Measurements from ENCODE around the gene SHD. TPM values are rescaled to one million over a fixed set of nuclear protein-coding genes. Genes with fewer than 3 reads are reported as not detected.

The SHD gene
- total and polyA plus RNA-seq, 2 donors (not counting 3 experiments of a cell fraction or from before 2014, with no cell fraction given) = not detected

GRCh38 chr19:4291184-4291732 is 12.2 kb downstream of the SHD start:
- Histone ChIP-seq H3K27me3 (ENCODE audit: control insufficient read depth in 2 of 2, insufficient read depth in 2 of 2, low read length in 2 of 2) (no peaks in the 10 kb centered on the region), H4K20me1 (replicated peaks; ENCODE audit: control insufficient read depth, extremely low read depth, insufficient read depth, low read length) (no peaks in the 10 kb centered on the region), H3K4me2 (ENCODE audit: insufficient read depth, low read length) (no peak overlapping the region), H3K36me3 (ENCODE audit: control insufficient read depth in 2 of 2, extremely low read depth in 1 of 2, insufficient read depth in 2 of 2, low read length in 2 of 2) (no peaks in the 10 kb centered on the region), H3K9me3 (replicated peaks; ENCODE audit: control insufficient read depth, insufficient read depth, low read length) (no peaks in the 10 kb centered on the region), H3K4me1 (ENCODE audit: control insufficient read depth, extremely low read depth, insufficient read depth, low read length) (no peaks in the 10 kb centered on the region), H3K27ac (ENCODE audit: insufficient read depth, low read depth, low read length) (no peak overlapping the region), H3K4me3 (replicated peaks in 1 of 3; ENCODE audit: insufficient read depth in 1 of 3, low read depth in 1 of 3, low read length in 3 of 3) (no peak overlapping the region), H2AFZ (ENCODE audit: low read depth, low read length) (no peak overlapping the region), H3K9me1 (replicated peaks; ENCODE audit: control insufficient read depth, extremely low read depth, insufficient read depth, low read length) (no peaks in the 10 kb centered on the region), H3K79me2 (ENCODE audit: control insufficient read depth, insufficient read depth, low read length) (no peaks in the 10 kb centered on the region), H3K9ac (replicated peaks; ENCODE audit: extremely low read depth, insufficient read depth, low read length) (no peak overlapping the region)
- TF ChIP-seq FOS (IDR thresholded peaks at IDR 0.05; ENCODE audit: borderline replicate concordance, insufficient read depth, low read length) (no peak), MYC (IDR thresholded peaks at IDR 0.05; ENCODE audit: low read depth, low read length) (no peak), JUN (IDR thresholded peaks at IDR 0.05; ENCODE audit: borderline replicate concordance, insufficient read depth, insufficient read length, low read depth) (no peak), POLR2AphosphoS5 (IDR thresholded peaks at IDR 0.05; ENCODE audit: insufficient read depth, low read depth, low read length) (no peak), CTCF (IDR thresholded peaks at IDR 0.05; ENCODE audit: extremely low read depth in 1 of 2, insufficient read depth in 1 of 2, low read depth in 1 of 2, low read length in 2 of 2) (no peak), GATA2 (IDR thresholded peaks at IDR 0.05; ENCODE audit: insufficient read depth, insufficient read length, low read depth, low read length) (no peak), MAX (IDR thresholded peaks at IDR 0.05; ENCODE audit: insufficient read depth, insufficient read length) (no peak), POLR2A (IDR thresholded peaks at IDR 0.05; ENCODE audit: low read depth, low read length) (no peak), EZH2 (IDR thresholded peaks at IDR 0.05; ENCODE audit: borderline replicate concordance, low read depth, low read length, severe bottlenecking) (no peak)
- no peak for DNase-seq (ENCODE audit: low read depth, low spot score)
- ChIA-PET CTCF (interaction anchor here (0.8 kb wide), 1 partner anchor 10 kb away, joined by 4 read pairs; no protein-coding TSS in a partner anchor), POLR2A (no interaction called here)
- intact Hi-C loops (cut with micrococcal nuclease) = no loop called here
- dilution Hi-C loops (cut with MboI; ENCODE audit: extremely low pct_ligation_motif_present, low sequenced_read_pairs) = no loop called here
- FAIRE-seq = no peak
- no TSS peak for BruUV-seq (replicated peaks)
